Measurements from ENCODE around the gene SPHK2.

DNA sequence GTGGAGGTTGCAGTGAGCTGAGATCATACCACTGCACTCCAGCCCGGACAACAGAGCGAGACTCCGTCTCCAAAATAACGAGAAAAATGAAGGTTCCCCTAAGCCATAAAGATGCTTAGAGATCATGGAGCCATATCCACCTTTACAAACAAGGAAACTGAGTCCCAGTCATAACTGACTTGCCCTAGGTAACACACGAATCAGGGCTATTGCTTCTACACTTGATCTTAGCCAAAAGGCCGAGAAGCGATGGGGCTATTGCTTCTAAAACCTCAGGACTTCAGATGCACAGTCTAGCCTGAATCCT is 14.7 kb downstream of the SPHK2 start:
- TF ChIP-seq, protein P1, sequence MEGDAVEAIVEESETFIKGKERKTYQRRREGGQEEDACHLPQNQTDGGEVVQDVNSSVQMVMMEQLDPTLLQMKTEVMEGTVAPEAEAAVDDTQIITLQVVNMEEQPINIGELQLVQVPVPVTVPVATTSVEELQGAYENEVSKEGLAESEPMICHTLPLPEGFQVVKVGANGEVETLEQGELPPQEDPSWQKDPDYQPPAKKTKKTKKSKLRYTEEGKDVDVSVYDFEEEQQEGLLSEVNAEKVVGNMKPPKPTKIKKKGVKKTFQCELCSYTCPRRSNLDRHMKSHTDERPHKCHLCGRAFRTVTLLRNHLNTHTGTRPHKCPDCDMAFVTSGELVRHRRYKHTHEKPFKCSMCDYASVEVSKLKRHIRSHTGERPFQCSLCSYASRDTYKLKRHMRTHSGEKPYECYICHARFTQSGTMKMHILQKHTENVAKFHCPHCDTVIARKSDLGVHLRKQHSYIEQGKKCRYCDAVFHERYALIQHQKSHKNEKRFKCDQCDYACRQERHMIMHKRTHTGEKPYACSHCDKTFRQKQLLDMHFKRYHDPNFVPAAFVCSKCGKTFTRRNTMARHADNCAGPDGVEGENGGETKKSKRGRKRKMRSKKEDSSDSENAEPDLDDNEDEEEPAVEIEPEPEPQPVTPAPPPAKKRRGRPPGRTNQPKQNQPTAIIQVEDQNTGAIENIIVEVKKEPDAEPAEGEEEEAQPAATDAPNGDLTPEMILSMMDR (IDR thresholded peaks at IDR 0.05 in 4 of 5, conservative IDR thresholded peaks at IDR 0.05 in 1 of 5) = no peak
- no peak for TF ChIP-seq POLR2A (IDR thresholded peaks at IDR 0.05)
